Trophoblast cell (in vitro differentiated cells and primary cell): ENCODE measurements around the gene TSPAN3. TPM values are rescaled to one million over a fixed set of nuclear protein-coding genes. Genes with fewer than 3 reads are reported as not detected.

Experiments used
- DNase-seq, 2 donors: peaks; one replicate each; pipeline ENCODE4 v3.0.0-alpha.2; 2016
- H2AFZ ChIP-seq: 2 replicates; pipeline ENCODE4 v1.6.1; 2013; ENCODE audit warnings: low read length, moderate library complexity, mild to moderate bottlenecking; ENCODE audit not compliant: insufficient read depth, poor library complexity
- H2AK5ac ChIP-seq: 2 replicates; pipeline ENCODE4 v1.6.1; 2013; ENCODE audit warnings: mild to moderate bottlenecking, low read length
- H2BK120ac ChIP-seq: 2 replicates; pipeline ENCODE4 v1.6.1; 2013; ENCODE audit warnings: low read length, mild to moderate bottlenecking, moderate library complexity; ENCODE audit not compliant: insufficient read depth, poor library complexity
- H2BK12ac ChIP-seq: 2 replicates; pipeline ENCODE4 v1.6.1; 2013; ENCODE audit warnings: mild to moderate bottlenecking, low read length, moderate library complexity
- H2BK5ac ChIP-seq: 2 replicates; pipeline ENCODE4 v1.6.1; 2013; ENCODE audit warnings: low read length, low read depth, moderate library complexity, mild to moderate bottlenecking; ENCODE audit not compliant: poor library complexity
- H3K14ac ChIP-seq: 2 replicates; pipeline ENCODE4 v1.6.1; 2013; ENCODE audit warnings: mild to moderate bottlenecking, low read length
- H3K18ac ChIP-seq: 2 replicates; pipeline ENCODE4 v1.6.1; 2013; ENCODE audit warnings: mild to moderate bottlenecking, low read length
- H3K23ac ChIP-seq: 2 replicates; pipeline ENCODE4 v1.6.1; 2013; ENCODE audit warnings: low read length
- H3K27ac ChIP-seq: 2 replicates; pipeline ENCODE4 v1.5.1; 2013; ENCODE audit warnings: low read depth, mild to moderate bottlenecking, inconsistent platforms, low read length, moderate library complexity
- H3K27me3 ChIP-seq: 2 replicates; pipeline ENCODE4 v1.6.1; 2013; ENCODE audit warnings: inconsistent platforms, mild to moderate bottlenecking, low read length, moderate library complexity; ENCODE audit not compliant: insufficient read depth
- H3K36me3 ChIP-seq, 2 experiments: 1 replicate in 1 of 2; 2 replicates in 1 of 2; pipeline ENCODE4 v1.6.1; 2013; ENCODE audit warnings: low read length in 2 of 2, mild to moderate bottlenecking in 2 of 2, moderate library complexity in 1 of 2; ENCODE audit not compliant: insufficient read depth in 2 of 2, control insufficient read depth in 1 of 2
- H3K4ac ChIP-seq: 2 replicates; pipeline ENCODE4 v1.6.1; 2013; ENCODE audit warnings: low read depth, mild to moderate bottlenecking, low read length, moderate library complexity
- H3K4me1 ChIP-seq, 2 experiments: 1 replicate in 1 of 2; 2 replicates in 1 of 2; pipeline ENCODE4 v1.6.1; 2013; ENCODE audit warnings: low read length in 2 of 2, mild to moderate bottlenecking in 2 of 2, moderate library complexity in 1 of 2; ENCODE audit not compliant: insufficient read depth in 2 of 2, control insufficient read depth in 1 of 2
- H3K4me2 ChIP-seq: 2 replicates; pipeline ENCODE4 v1.6.1; 2013; ENCODE audit warnings: inconsistent platforms, mild to moderate bottlenecking, low read length, moderate library complexity
- H3K4me3 ChIP-seq: 2 replicates; pipeline ENCODE4 v1.5.1; 2013; ENCODE audit warnings: mild to moderate bottlenecking, low read depth, low read length, inconsistent platforms
- H3K79me1 ChIP-seq: one replicate; pipeline ENCODE4 v1.6.1; 2013; ENCODE audit warnings: low read length
- H3K79me2 ChIP-seq: 2 replicates; pipeline ENCODE4 v1.6.1; 2013; ENCODE audit warnings: low read length, mild to moderate bottlenecking; ENCODE audit not compliant: control insufficient read depth, insufficient read depth, poor library complexity
- H3K9ac ChIP-seq: 2 replicates; pipeline ENCODE4 v1.6.1; 2013; ENCODE audit warnings: mild to moderate bottlenecking, low read length
- H3K9me3 ChIP-seq: 2 replicates; pipeline ENCODE4 v1.6.1; 2013; ENCODE audit warnings: low read depth, mild to moderate bottlenecking, control low read depth, inconsistent platforms, low read length; ENCODE audit not compliant: insufficient read depth
- H4K12ac ChIP-seq: 2 replicates; pipeline ENCODE4 v1.6.1; 2013; ENCODE audit warnings: low read depth, mild to moderate bottlenecking, low read length, moderate library complexity
- H4K8ac ChIP-seq: 2 replicates; pipeline ENCODE4 v1.6.1; 2013; ENCODE audit warnings: low read depth, mild to moderate bottlenecking, low read length, moderate library complexity
- H4K91ac ChIP-seq: one replicate; pipeline ENCODE4 v1.6.1; 2013; ENCODE audit warnings: low read depth, mild to moderate bottlenecking, low read length, moderate library complexity
- WGBS: extraction: QIAGEN DNeasy Blood & Tissue Kit; methylation state at CpG from one replicate; pipeline ENCODE4 v1.1.7; 2013; ENCODE audit warnings: missing lambda C conversion rate; ENCODE audit not compliant: insufficient read length, insufficient coverage; ENCODE audit errors: extremely low coverage; 5-methylcytosine and 5-hydroxymethylcytosine counted together
- polyA plus RNA-seq: library from polyadenylated mRNA; stranded (reverse); fragments of 200-250 nt; gene quantifications from 2 replicates; pipeline ENCODE4 v1.2.3, GENCODE V29; 2013

The TSPAN3 gene
- polyA plus RNA-seq = 93.4 and 95.8 TPM in 2 replicates

GRCh38 chr15:77070495-77071304 is at the start of gene TSPAN3:
TSPAN3 (minus strand) TSS chr15:77071109; CDS start chr15:77070954, 155 bp downstream.
- no peaks in the 10 kb centered on the region for H3K9me3 ChIP-seq
- H4K8ac ChIP-seq = peak within 1 kb of the TSS; percentile 84
- H2AFZ ChIP-seq = peak within 1 kb of the TSS; percentile 82
- H2BK5ac ChIP-seq = peak within 1 kb of the TSS; percentile 46
- H3K79me1 ChIP-seq = peaks cover 2% of the 10 kb centered on the region
- H3K36me3 ChIP-seq = no peaks in the 10 kb centered on the region
- H2AK5ac ChIP-seq = no peak within 1 kb of the TSS
- peak within 1 kb of the TSS; percentile 61 for H3K27ac ChIP-seq
- peak within 1 kb of the TSS; percentile 68 for H3K18ac ChIP-seq
- H3K4me3 ChIP-seq = peak within 1 kb of the TSS; percentile 90
- peak within 1 kb of the TSS; percentile 38 for H2BK120ac ChIP-seq
- no CpG with 5 or more reads among the region's 97 CpGs for WGBS
- H2BK12ac ChIP-seq = no peak within 1 kb of the TSS
- H4K12ac ChIP-seq = peak within 1 kb of the TSS; percentile 44
- DNase-seq = peak; percentile 88 to 94
- H3K14ac ChIP-seq = peak within 1 kb of the TSS; percentile 75
- peak within 1 kb of the TSS; percentile 78 for H3K4ac ChIP-seq
- H3K9ac ChIP-seq = peak within 1 kb of the TSS; percentile 96
- H3K79me2 ChIP-seq = peaks cover 4% of the 10 kb centered on the region
- H3K27me3 ChIP-seq = no peaks in the 10 kb centered on the region
- H3K23ac ChIP-seq = no peak within 1 kb of the TSS
- peak within 1 kb of the TSS; percentile 70 for H4K91ac ChIP-seq
- H3K4me1 ChIP-seq = peaks cover 0 to 5% of the 10 kb centered on the region in 2 experiments
- H3K4me2 ChIP-seq = peak within 1 kb of the TSS; percentile 97

- Histone ChIP-seq H3K4me3 (no peak overlapping the region), H3K27me3 (no peaks in the 10 kb centered on the region), H3K18ac (no peak overlapping the region), H2BK12ac (no peak overlapping the region), H3K9ac (no peak overlapping the region), H4K91ac (no peak overlapping the region), H3K14ac (no peak overlapping the region), H3K4ac (no peak overlapping the region), H4K12ac (no peak overlapping the region), H4K8ac (no peak overlapping the region), H2BK5ac (no peak overlapping the region), H3K79me1 (no peaks in the 10 kb centered on the region), H2AFZ (no peak overlapping the region), H3K23ac (no peak overlapping the region), H2AK5ac (no peak overlapping the region), H3K27ac (no peak overlapping the region), H2BK120ac (no peak overlapping the region), H3K9me3 (no peaks in the 10 kb centered on the region), H3K79me2 (no peaks in the 10 kb centered on the region), H3K4me2 (no peak overlapping the region), H3K36me3 (no peaks in the 10 kb centered on the region), H3K4me1 (no peaks in the 10 kb centered on the region)
- WGBS = no CpG with 5 or more reads among the region's 4 CpGs
- no peak for DNase-seq
Observed at GRCh38 chr15:77120576-77120975, 49.7 kb upstream of the TSPAN3 start.

GRCh38 chr15:77119446-77119845 is 48.5 kb upstream of the TSPAN3 start:
- no peak overlapping the region for H2BK12ac ChIP-seq
- H3K9me3 ChIP-seq = no peaks in the 10 kb centered on the region
- H3K4ac ChIP-seq = no peak overlapping the region
- no peak overlapping the region for H3K27ac ChIP-seq
- H4K91ac ChIP-seq = no peak overlapping the region
- H3K79me1 ChIP-seq = no peaks in the 10 kb centered on the region
- H3K79me2 ChIP-seq = no peaks in the 10 kb centered on the region
- WGBS = no CpG with 5 or more reads among the region's 1 CpG
- no peak overlapping the region for H3K14ac ChIP-seq
- H4K12ac ChIP-seq = no peak overlapping the region
- no peaks in the 10 kb centered on the region for H3K27me3 ChIP-seq
- no peaks in the 10 kb centered on the region for H3K4me1 ChIP-seq
- peaks cover 3 to 6% of the 10 kb centered on the region in 2 experiments for H3K36me3 ChIP-seq
- no peak overlapping the region for H3K18ac ChIP-seq
- H2BK120ac ChIP-seq = no peak overlapping the region
- H2AFZ ChIP-seq = no peak overlapping the region
- no peak overlapping the region for H3K23ac ChIP-seq
- H3K4me3 ChIP-seq = no peak overlapping the region
- no peak overlapping the region for H4K8ac ChIP-seq
- no peak overlapping the region for H2AK5ac ChIP-seq
- no peak for DNase-seq
- H3K4me2 ChIP-seq = no peak overlapping the region
- H2BK5ac ChIP-seq = no peak overlapping the region
- H3K9ac ChIP-seq = no peak overlapping the region

GRCh38 chr15:77118882-77119321 is 48.0 kb upstream of the TSPAN3 start:
- H3K4ac ChIP-seq = no peak overlapping the region
- H3K4me2 ChIP-seq = no peak overlapping the region
- no peak overlapping the region for H3K9ac ChIP-seq
- peaks cover 7 to 10% of the 10 kb centered on the region in 2 experiments for H3K36me3 ChIP-seq
- no peaks in the 10 kb centered on the region for H3K4me1 ChIP-seq
- no peak overlapping the region for H3K23ac ChIP-seq
- H2BK5ac ChIP-seq = no peak overlapping the region
- H4K91ac ChIP-seq = no peak overlapping the region
- H3K27ac ChIP-seq = no peak overlapping the region
- H4K12ac ChIP-seq = no peak overlapping the region
- no peak overlapping the region for H2AFZ ChIP-seq
- H3K27me3 ChIP-seq = no peaks in the 10 kb centered on the region
- WGBS = no CpG with 5 or more reads among the region's 3 CpGs
- H3K79me2 ChIP-seq = no peaks in the 10 kb centered on the region
- no peak overlapping the region for H2BK12ac ChIP-seq
- no peak overlapping the region for H4K8ac ChIP-seq
- H3K18ac ChIP-seq = no peak overlapping the region
- no peak overlapping the region for H2BK120ac ChIP-seq
- peak; percentile 41 to 77 for DNase-seq
- no peaks in the 10 kb centered on the region for H3K79me1 ChIP-seq
- no peak overlapping the region for H3K14ac ChIP-seq
- H2AK5ac ChIP-seq = no peak overlapping the region
- no peak overlapping the region for H3K4me3 ChIP-seq
- no peaks in the 10 kb centered on the region for H3K9me3 ChIP-seq
